Fibroblast of mammary gland (primary cell): Measurements from ENCODE around the gene ASB16.
A peak's percentile ranks its signal among the peaks of the same experiment; 100 is the strongest.

Source experiments
- DNase-seq: peaks from one replicate; pipeline ENCODE4 v3.0.0-alpha.2; 2010; ENCODE audit warnings: low read depth
- H3K4me3 ChIP-seq: 2 replicates; pipeline ENCODE4 v1.5.1; 2011; ENCODE audit warnings: low read depth, mild to moderate bottlenecking, low read length, moderate library complexity; ENCODE audit not compliant: control insufficient read depth
- TF ChIP-seq, protein P1 (sequence below): conservative IDR thresholded peaks from 2 replicates; pipeline ENCODE4 v1.5.1; 2011; ENCODE audit warnings: low read depth, low read length, inconsistent platforms; ENCODE audit not compliant: control insufficient read depth, insufficient read depth

ASB16 gene

DNA sequence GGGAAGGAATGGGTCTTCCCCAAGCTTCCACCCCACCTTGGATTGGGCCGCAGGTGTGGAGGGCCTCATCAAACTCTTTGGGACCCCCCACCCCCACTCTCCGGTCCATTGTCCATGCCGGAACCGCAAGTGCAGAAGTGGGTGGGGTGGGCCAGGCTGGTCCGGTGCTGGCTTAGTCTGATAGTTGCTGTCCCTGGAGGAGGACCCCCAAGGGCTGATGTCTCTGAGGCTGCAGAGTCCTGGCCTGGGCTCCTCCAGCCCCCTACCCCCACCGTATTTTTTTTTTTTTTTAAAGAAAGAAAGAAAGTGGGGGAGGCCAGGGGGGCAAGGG lies 36.3 kb downstream of the ASB16 start:
- no peak for DNase-seq
- no peak overlapping the region for H3K4me3 ChIP-seq
- TF ChIP-seq, protein P1, sequence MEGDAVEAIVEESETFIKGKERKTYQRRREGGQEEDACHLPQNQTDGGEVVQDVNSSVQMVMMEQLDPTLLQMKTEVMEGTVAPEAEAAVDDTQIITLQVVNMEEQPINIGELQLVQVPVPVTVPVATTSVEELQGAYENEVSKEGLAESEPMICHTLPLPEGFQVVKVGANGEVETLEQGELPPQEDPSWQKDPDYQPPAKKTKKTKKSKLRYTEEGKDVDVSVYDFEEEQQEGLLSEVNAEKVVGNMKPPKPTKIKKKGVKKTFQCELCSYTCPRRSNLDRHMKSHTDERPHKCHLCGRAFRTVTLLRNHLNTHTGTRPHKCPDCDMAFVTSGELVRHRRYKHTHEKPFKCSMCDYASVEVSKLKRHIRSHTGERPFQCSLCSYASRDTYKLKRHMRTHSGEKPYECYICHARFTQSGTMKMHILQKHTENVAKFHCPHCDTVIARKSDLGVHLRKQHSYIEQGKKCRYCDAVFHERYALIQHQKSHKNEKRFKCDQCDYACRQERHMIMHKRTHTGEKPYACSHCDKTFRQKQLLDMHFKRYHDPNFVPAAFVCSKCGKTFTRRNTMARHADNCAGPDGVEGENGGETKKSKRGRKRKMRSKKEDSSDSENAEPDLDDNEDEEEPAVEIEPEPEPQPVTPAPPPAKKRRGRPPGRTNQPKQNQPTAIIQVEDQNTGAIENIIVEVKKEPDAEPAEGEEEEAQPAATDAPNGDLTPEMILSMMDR, result no peak

DNA sequence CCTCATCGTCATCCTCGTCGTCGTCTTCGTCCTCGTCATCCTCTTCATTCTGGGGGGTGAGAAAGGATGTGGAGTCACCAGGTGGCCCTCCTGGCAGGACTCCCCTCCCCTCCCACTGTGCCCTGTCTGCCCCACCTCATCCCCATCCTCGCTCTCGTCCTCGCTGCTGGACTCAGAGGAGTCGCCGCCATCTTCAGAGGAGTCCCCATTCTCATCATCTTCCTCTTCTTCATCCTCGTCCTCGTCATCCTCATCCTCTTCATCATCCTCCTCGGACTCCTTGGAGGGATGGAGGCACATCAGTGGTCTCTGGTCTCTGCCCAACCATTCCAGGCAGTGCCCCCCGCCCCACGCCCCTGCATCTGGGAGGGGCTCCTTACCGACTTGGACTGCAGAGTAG lies 36.8 kb downstream of the ASB16 start:
- TF ChIP-seq, protein P1, result no peak
- no peak overlapping the region for H3K4me3 ChIP-seq
- DNase-seq, result no peak

DNA sequence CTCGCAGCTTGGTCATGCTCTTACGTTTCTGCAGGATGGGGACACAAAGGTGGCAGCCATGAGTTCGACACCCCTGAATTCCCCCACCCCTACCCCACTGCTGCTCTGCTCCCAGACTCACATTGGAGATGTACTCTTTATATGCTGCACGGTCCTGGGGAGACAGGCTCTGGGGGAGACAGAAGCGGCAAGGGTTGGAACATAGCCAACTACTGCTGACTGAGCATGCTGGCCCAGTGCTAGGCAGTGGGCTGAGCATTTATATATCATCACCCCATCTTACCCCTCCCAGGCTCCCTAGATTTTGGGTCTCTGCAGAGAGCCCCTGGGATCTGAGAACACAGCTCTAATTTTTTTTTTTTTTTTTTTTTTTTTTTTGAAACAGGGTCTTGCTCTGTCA lies 37.2 kb downstream of the ASB16 start:
- no peak for DNase-seq
- no peak overlapping the region for H3K4me3 ChIP-seq
- TF ChIP-seq, protein P1, result no peak

DNA sequence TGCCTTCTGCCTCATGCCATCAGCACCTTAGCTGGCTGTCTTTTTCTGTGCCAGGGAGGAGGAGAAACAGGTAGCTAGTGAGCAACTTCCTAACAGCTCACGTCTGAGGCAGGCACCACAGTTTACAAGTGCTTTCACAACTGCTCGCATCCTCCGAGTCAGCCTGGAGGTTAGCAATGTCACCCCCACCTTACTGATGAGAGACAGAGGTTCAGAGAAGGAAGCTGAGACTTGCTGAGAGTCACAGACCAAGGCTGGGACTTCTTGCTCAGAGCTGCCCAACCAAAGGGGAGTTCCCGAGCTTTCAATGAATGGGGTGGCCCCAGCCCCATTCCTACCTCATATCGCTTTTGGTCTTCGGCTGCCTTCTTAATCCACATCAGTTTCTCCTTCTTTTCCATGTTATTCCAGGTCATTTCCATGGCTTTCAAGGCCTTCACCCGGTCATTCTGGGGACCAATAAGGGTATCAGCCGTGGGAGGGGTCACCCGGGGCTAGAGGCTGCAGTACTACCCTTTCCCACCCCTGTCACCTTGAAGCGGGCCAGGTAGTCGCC lies 39.4 kb downstream of the ASB16 start:
- no peak for DNase-seq
- no peak overlapping the region for H3K4me3 ChIP-seq
- TF ChIP-seq, protein P1, result no peak

DNA sequence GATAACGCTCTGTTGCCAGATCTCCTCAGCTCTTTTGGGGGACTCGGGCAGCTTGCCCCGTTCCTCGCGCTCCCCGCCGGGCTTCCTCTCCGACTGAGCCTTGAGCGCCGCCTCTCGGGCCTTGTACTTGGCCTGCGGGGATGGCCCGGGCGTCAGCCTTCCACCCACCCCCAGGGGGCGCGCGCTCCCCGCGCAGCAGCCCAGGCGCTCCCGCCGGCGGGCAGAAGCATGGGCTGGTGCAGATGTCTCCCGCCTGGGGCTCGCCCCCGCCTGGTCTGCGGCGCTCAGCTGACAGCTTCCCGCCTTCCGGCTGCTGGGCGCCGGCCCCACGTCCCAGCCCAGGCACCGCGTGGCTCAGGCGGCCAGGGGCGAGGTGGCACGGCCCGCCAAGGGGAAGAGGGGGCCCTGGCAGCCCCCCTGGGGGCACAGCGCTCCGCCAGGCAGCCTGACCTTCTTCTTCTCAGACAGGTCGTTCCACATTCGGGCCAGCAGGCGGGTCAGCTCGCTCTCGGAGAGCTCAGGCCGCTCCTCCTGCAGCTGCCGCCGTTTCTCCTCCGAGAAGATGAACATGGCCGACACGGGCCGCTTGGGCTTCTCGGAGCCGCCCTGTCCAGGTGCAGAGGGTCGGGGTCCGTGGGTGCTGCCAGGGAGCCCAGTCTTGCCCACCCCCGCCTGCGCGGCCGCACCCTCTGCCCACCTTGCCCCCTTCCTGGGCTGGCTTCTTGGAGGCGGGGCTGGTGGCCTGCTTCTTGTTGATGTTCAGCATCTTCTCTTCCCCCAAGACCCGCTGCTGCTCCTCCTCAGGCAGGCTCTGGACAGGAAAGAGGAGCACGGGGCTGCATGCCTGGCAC lies 40.1 kb downstream of the ASB16 start:
- DNase-seq, result peak; percentile 85

DNA sequence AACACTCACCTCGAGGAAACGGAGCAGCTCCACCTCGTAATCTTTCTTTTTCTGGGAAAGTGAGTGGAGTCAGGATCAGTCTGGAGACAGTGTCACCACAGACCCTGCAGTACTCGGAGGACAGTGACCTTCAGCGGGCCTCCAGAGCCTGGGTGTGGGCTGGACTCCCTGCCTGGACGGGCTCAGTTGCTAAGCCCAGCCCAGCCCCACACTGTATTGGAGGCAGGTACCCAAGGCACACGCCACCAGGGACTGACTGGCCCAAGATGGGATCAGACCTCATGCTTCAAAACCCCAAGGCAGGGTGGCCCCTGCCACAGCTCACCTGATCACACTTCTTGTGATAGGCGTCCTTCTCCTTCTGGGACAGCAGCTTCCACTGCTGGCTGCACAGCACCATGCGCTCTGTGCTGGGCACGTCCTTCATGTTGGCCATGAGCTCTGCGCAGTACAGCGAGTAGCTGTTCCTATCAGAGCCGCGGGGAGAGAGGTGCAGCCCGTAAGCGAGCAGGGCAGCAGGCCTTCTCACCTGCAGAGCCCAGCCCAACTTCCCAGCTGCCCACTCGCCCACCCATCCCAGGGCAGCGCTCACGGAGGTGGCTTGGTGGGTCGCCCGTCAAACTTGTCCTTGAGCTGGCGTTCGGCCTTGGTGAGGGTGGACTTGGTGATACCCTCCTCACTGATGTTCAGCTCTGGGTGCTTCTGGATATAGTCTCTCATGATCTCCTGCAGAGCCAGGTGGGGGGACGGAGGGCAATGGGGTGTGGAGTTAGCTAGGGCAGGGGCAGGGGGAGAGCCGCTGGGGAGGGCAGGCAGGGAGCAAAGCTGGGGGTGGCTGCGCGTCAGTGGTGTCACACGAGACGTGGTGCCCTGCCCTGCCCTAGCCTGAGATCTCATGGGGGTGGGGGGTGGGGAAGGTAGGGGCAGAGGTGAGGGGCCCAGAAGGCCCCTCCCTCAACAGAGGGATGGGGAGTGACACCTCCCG lies 41.1 kb downstream of the ASB16 start:
- H3K4me3 ChIP-seq, result no peak overlapping the region
- TF ChIP-seq, protein P1, result no peak
- DNase-seq, result no peak

More for the DNA sequence above, 40.1 kb downstream of the ASB16 start:
- TF ChIP-seq, protein P1, result peak; percentile 71
- H3K4me3 ChIP-seq, result no peak overlapping the region
